ENCODE measurements around the gene ATXN1.

- TF ChIP-seq GATA3 (IDR thresholded peaks at IDR 0.05; ENCODE audit: low read depth, low read length): no peak
- TF ChIP-seq GATA2 (IDR thresholded peaks at IDR 0.05; ENCODE audit: low read depth, low read length): no peak
Measured at GRCh38 chr6:16527691-16528090, 233.6 kb downstream of the ATXN1 start.
